SK-N-SH (cell line): ENCODE data around the gene ACACB. TPM values are rescaled to one million over a fixed set of nuclear protein-coding genes. Genes with fewer than 3 reads are reported as not detected.

Experiments
- CTCF ChIA-PET: fragments of 300-600, 350-600 bp; formaldehyde crosslinking; extraction: SDS; loops from one replicate; lab custom pipeline; 2021; lab: Yijun Ruan, JAX
- POLR2A ChIA-PET: fragments of 350-600 bp; sonication (Branson Sonifier 250); formaldehyde crosslinking; extraction: SDS; loops from one replicate; lab custom pipeline; 2020; ENCODE audit warnings: antibody characterized with exemption, inconsistent platforms; lab: Yijun Ruan, JAX
- DNase-seq: peaks from one replicate; pipeline ENCODE4 v3.0.0; 2012
- H2AFZ ChIP-seq: fragments of 200-600 bp; sonication (generic); 2 replicates; pipeline ENCODE4 v1.8.1; 2016; ENCODE audit warnings: antibody characterized with exemption, mild to moderate bottlenecking, low read depth
- H3F3A ChIP-seq: fragments of 200-600 bp; sonication (generic); replicated peaks from 2 replicates; pipeline ENCODE3; 2016; ENCODE audit warnings: antibody characterized with exemption, mild to moderate bottlenecking; ENCODE audit not compliant: insufficient read depth
- H3K27ac ChIP-seq, 2 experiments: fragments of 200-500 bp in 1 of 2; fragments of 200-600 bp in 1 of 2; sonication (Bioruptor generic) in 1 of 2; sonication (generic), shearing (Covaris generic) in 1 of 2; 2 replicates each; pipeline versions ENCODE4 v1.5.1 to v1.6.1; 2014 to 2016; ENCODE audit warnings: low read depth in 2 of 2, inconsistent platforms in 1 of 2, low read length in 1 of 2, mild to moderate bottlenecking in 1 of 2, mixed read lengths in 1 of 2
- H3K27me3 ChIP-seq: fragments of 200-600 bp; sonication (generic), shearing (Covaris generic); 2 replicates; pipeline ENCODE4 v1.6.1; 2016; ENCODE audit warnings: mixed run types; ENCODE audit not compliant: insufficient read depth
- H3K36me3 ChIP-seq, 2 experiments: fragments of 200-500 bp in 1 of 2; fragments of 200-600 bp in 1 of 2; sonication (Bioruptor generic) in 1 of 2; sonication (generic) in 1 of 2; replicated peaks in 1 of 2; 2 replicates each; pipeline versions ENCODE3 to v1.5.1; 2014 to 2016; ENCODE audit warnings: low read length in 1 of 2, mild to moderate bottlenecking in 1 of 2; ENCODE audit not compliant: insufficient read depth in 2 of 2, control insufficient read depth in 1 of 2
- H3K4me1 ChIP-seq, 2 experiments: fragments of 200-500 bp in 1 of 2; fragments of 200-600 bp in 1 of 2; sonication (Bioruptor generic) in 1 of 2; sonication (generic), shearing (Covaris generic) in 1 of 2; 2 replicates each; pipeline versions ENCODE4 v1.5.1 to v1.6.1; 2014 to 2016; ENCODE audit warnings: low read depth in 1 of 2, low read length in 1 of 2, mixed run types in 1 of 2; ENCODE audit not compliant: insufficient read depth in 2 of 2, control insufficient read depth in 1 of 2
- H3K4me2 ChIP-seq: fragments of 200-600 bp; sonication (generic), shearing (Covaris generic); 2 replicates; pipeline ENCODE4 v1.6.1; 2017; ENCODE audit warnings: mixed run types
- H3K4me3 ChIP-seq, 2 experiments: fragments of 200-500 bp in 1 of 2; fragments of 200-600 bp in 1 of 2; sonication (Bioruptor generic) in 1 of 2; sonication (generic), shearing (Covaris generic) in 1 of 2; 2 replicates each; pipeline versions ENCODE4 v1.5.1 to v1.8.1; 2014 to 2016; ENCODE audit warnings: low read depth in 2 of 2, inconsistent platforms in 1 of 2, low read length in 1 of 2, mild to moderate bottlenecking in 1 of 2, mixed read lengths in 1 of 2, moderate library complexity in 1 of 2
- H3K79me2 ChIP-seq: fragments of 200-600 bp; sonication (generic); 2 replicates; pipeline ENCODE4 v1.8.1; 2017; ENCODE audit warnings: mild to moderate bottlenecking; ENCODE audit not compliant: insufficient read depth
- H3K9ac ChIP-seq: fragments of 200-600 bp; sonication (generic); 2 replicates; pipeline ENCODE4 v1.6.1; 2017; ENCODE audit warnings: mixed run types
- H3K9me2 ChIP-seq: fragments of 200-600 bp; sonication (generic); 2 replicates; pipeline ENCODE4 v1.6.1; 2017; ENCODE audit warnings: mixed run types
- H3K9me3 ChIP-seq: fragments of 200-600 bp; sonication (generic); 2 replicates; pipeline ENCODE4 v1.6.1; 2017; ENCODE audit warnings: mixed run types, mild to moderate bottlenecking, moderate library complexity
- H4K20me1 ChIP-seq: fragments of 200-600 bp; sonication (generic); 2 replicates; pipeline ENCODE4 v1.6.1; 2017; ENCODE audit warnings: mild to moderate bottlenecking, mixed run types; ENCODE audit not compliant: insufficient read depth
- CHD2 ChIP-seq: fragments of 150-350 bp; IDR thresholded peaks from 2 replicates; pipeline ENCODE4 v1.6.1; 2018; ENCODE audit warnings: low read length; ENCODE audit not compliant: partially characterized antibody
- EP300 ChIP-seq, 2 experiments: IDR thresholded peaks; 2 replicates each; pipeline versions ENCODE4 v1.4.0 to v1.6.1; 2012; ENCODE audit warnings: borderline replicate concordance in 1 of 2, low read depth in 1 of 2, low read length in 1 of 2
- FOSL2 ChIP-seq: IDR thresholded peaks from 2 replicates; pipeline ENCODE4 v1.4.0; 2012; ENCODE audit warnings: low read depth, mild to moderate bottlenecking, moderate library complexity, borderline replicate concordance
- FOXJ3 ChIP-seq: sonication (generic); formaldehyde crosslinking; IDR thresholded peaks from 2 replicates; pipeline ENCODE4 v1.5.1; 2020; ENCODE audit warnings: mild to moderate bottlenecking, missing genetic modification reagents
- FOXM1 ChIP-seq: IDR thresholded peaks from 2 replicates; pipeline ENCODE4 v1.4.0; 2012; ENCODE audit warnings: low read depth, mild to moderate bottlenecking
- JUND ChIP-seq: IDR thresholded peaks from 2 replicates; pipeline ENCODE4 v1.4.0; 2012
- MXI1 ChIP-seq: IDR thresholded peaks from 2 replicates; pipeline ENCODE4 v1.6.1; 2012; ENCODE audit warnings: mild to moderate bottlenecking, low read depth, low read length, improper control_type of control experiment
- PBX3 ChIP-seq: IDR thresholded peaks from 2 replicates; pipeline ENCODE4; 2012
- RCOR1 ChIP-seq: fragments of 150-350 bp; IDR thresholded peaks from 2 replicates; pipeline ENCODE4 v1.6.1; 2017; ENCODE audit warnings: antibody characterized with exemption, low read length
- RXRA ChIP-seq: IDR thresholded peaks from 2 replicates; pipeline ENCODE4 v1.4.0; 2012; ENCODE audit warnings: low read depth, mild to moderate bottlenecking, borderline replicate concordance
- SIN3A ChIP-seq: IDR thresholded peaks from 2 replicates; pipeline ENCODE4 v1.6.1; 2012; ENCODE audit warnings: low read depth, mild to moderate bottlenecking, low read length, moderate library complexity, borderline replicate concordance
- SMC3 ChIP-seq: IDR thresholded peaks from 2 replicates; pipeline ENCODE4 v1.6.1; 2012; ENCODE audit warnings: low read depth, low read length, improper control_type of control experiment
- WGBS: methylation state at CpG from one replicate; pipeline ENCODE4 v1.1.6; 2017; ENCODE audit warnings: low lambda C conversion rate; 5-methylcytosine and 5-hydroxymethylcytosine counted together
- polyA plus RNA-seq, 3 experiments: library from polyadenylated mRNA; depleted of rRNA; stranded (reverse); fragments of >200 nt; gene quantifications; 2 replicates each; pipeline ENCODE4 v1.2.3, GENCODE V29; 2012
- TF ChIP-seq, protein P1 (sequence below): fragments of 150-350 bp; IDR thresholded peaks from 2 replicates; pipeline ENCODE4 v1.6.1; 2017; ENCODE audit warnings: antibody characterized with exemption, low read length, low read depth, borderline replicate concordance
- TF ChIP-seq, protein P2 (sequence below): fragments of 150-350 bp; IDR thresholded peaks from 2 replicates; pipeline ENCODE4 v1.6.1; 2016; ENCODE audit warnings: mild to moderate bottlenecking, low read depth, low read length

Gene ACACB
- polyA plus RNA-seq, 1 of the 3 experiments (the other 2 are of a cell fraction): 6.1 TPM

DNA sequence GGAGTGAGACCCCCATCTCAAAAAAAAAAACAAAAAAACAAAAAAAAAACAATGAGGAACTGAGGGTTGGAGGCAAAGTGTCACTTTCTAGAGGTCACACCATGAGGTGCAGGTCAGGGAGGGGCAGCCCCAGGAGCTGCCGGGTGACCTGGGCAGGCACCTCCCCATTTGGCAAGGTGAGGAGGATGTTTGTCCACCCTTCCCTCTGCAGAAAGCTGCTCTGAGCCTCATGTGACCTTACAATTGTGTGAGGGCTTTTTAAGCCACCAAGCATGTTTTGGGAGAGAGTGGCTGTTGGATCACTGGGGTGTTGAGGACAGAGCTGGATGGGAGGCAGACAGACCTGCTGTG, 143.1 kb downstream of the ACACB start (continued):
- TF ChIP-seq JUND (no peak), RCOR1 (no peak), FOXM1 (no peak), MXI1 (no peak), RXRA (no peak), CHD2 (no peak), FOXJ3 (CRISPR knock-in tag) (no peak), FOSL2 (no peak)

DNA sequence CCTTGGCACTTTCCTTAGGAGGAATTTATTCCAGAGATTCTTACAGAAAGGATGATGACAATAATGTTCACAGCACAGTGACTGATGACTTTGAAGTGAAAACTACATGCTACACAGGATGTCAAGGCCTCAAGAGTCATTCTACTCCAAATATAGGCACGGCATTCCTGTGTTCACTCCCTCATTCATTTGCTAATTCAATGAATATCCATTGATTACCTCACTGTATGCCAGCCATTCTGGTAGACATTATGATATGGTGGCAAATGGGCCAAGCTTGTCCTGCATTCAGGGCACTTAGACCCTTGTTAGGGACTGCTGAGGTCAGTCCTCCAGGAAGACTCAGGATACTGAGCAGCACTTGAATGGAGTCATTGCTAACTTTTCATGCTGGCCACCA, 144.7 kb downstream of the ACACB start:
- ChIA-PET POLR2A (no interaction called here), CTCF (interaction anchor here (1.4 to 8.2 kb wide), 2 partner anchors 129 to 150 kb away, joined by 5 to 124 read pairs; no protein-coding TSS in a partner anchor)
- no peak overlapping the region for H2AFZ ChIP-seq
- H3K9ac ChIP-seq: no peak overlapping the region
- H3K9me2 ChIP-seq: no peaks in the 10 kb centered on the region
- no peak overlapping the region for H3K27ac ChIP-seq
- TF ChIP-seq SIN3A: no peak
- no peak for TF ChIP-seq RXRA
- TF ChIP-seq, protein P1, sequence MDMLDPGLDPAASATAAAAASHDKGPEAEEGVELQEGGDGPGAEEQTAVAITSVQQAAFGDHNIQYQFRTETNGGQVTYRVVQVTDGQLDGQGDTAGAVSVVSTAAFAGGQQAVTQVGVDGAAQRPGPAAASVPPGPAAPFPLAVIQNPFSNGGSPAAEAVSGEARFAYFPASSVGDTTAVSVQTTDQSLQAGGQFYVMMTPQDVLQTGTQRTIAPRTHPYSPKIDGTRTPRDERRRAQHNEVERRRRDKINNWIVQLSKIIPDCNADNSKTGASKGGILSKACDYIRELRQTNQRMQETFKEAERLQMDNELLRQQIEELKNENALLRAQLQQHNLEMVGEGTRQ: no peak
- no peak for TF ChIP-seq SMC3
- TF ChIP-seq, protein P2, sequence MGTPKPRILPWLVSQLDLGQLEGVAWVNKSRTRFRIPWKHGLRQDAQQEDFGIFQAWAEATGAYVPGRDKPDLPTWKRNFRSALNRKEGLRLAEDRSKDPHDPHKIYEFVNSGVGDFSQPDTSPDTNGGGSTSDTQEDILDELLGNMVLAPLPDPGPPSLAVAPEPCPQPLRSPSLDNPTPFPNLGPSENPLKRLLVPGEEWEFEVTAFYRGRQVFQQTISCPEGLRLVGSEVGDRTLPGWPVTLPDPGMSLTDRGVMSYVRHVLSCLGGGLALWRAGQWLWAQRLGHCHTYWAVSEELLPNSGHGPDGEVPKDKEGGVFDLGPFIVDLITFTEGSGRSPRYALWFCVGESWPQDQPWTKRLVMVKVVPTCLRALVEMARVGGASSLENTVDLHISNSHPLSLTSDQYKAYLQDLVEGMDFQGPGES: no peak
- no peak for TF ChIP-seq CHD2
- TF ChIP-seq EP300 (IDR thresholded peaks at IDR 0.05; ENCODE audit: borderline replicate concordance in 1 of 2, low read depth in 1 of 2, low read length in 1 of 2): no peak
- TF ChIP-seq FOXJ3 (CRISPR knock-in tag): no peak
- no peak for TF ChIP-seq PBX3
- no peak overlapping the region for H3K4me2 ChIP-seq
- DNase-seq: no peak
- no peaks in the 10 kb centered on the region for H3F3A ChIP-seq
- no peaks in the 10 kb centered on the region for H3K9me3 ChIP-seq
- H3K27me3 ChIP-seq: no peaks in the 10 kb centered on the region
- peaks cover 0 to 5% of the 10 kb centered on the region in 2 experiments; a peak in 1 of 4 replicates for H3K4me1 ChIP-seq
- no peak overlapping the region for H3K4me3 ChIP-seq
- no peaks in the 10 kb centered on the region for H4K20me1 ChIP-seq
- no peaks in the 10 kb centered on the region for H3K79me2 ChIP-seq
- 100% methylated on average over 1 of the region's 1 CpG for WGBS
- H3K36me3 ChIP-seq: peaks cover 0 to 4% of the 10 kb centered on the region in 2 experiments
